ENCODE measurements around the gene AKAP5. TPM values are rescaled to one million over a fixed set of nuclear protein-coding genes. Genes with fewer than 3 reads are reported as not detected.

The AKAP5 gene
- total RNA-seq, 1 experiment from 2014 or later: 1.3 TPM

DNA sequence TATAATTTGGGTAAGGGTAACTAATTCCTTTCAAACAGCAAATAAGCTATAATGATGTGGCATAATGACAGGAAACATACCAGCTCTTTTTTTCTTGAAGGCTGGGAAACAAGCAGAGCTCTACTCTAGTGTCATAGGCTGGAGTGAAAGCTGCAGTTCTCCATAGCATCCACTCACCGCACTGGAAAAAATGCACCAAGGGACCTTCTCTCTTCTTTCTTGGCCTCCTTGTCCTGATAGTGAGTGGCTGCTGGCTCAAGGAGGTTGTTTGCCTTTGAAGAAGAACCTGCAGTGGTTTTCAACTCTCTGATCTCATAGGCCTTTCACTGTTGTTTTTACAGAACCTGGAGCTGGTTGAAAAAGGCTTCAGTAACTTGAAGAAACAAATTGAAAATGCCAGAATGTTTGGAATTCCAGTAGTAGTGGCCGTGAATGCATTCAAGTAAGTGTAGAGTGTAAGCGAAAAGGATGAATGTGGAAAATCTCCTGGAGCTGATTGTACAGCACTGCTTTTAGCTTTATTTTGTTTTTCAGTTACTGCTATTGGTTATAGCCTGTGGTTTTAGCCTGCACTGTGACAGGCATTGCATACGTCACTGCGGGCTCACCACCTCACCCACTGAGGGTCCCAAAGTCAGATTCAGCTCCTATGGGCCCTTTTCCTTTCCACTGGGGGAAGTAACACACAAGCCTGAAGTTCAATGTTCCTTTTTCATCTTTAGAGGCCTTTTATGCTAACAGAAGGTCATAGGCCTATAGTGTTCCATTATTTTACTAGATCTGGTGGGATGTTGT, 17.2 kb upstream of the AKAP5 start:
- no peak for DNase-seq (ENCODE audit: low read depth)
- in situ Hi-C loops (cut with HindIII; ENCODE audit: low pct_unique_long_range_greater_than_20kb, low sequenced_read_pairs): no loop called here

DNA sequence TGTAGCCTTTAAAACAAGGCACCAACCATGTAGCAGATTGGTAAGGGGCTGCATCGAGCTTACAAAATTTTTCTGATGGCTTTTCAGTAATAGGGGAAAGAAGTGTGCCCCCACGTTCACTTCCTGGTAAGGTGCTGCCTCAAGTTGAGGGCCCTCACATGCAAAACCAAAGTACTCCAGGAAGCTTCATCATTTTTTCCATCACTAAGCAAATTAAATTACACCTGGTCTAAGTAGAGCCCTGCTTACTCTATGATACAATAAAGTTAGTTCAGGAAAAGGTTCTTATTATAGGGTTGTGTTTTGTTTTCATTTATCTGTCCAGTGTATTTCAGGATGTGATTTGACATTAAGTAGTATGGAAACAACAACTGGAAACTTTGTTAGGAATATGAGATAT, 15.0 kb upstream of the AKAP5 start:
- in situ Hi-C loops (cut with HindIII; ENCODE audit: low pct_unique_long_range_greater_than_20kb, low sequenced_read_pairs): no loop called here
- no peak for DNase-seq (ENCODE audit: low read depth)

DNA sequence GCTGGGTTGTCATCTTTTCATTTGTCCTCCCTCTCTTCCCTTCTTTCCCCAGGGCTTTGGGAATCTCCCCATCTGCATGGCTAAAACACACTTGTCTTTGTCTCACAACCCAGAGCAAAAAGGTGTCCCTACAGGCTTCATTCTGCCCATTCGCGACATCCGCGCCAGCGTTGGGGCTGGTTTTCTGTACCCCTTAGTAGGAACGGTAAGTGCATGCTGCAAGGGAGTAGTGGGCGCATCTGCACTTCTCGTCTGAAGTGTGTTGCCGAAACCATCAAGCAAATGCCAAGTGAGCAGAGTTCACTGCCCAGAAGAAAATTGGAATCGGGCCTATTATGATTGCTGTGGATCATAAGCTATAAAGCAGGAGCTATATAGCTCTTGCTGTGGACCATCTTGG, 10.6 kb upstream of the AKAP5 start:
- in situ Hi-C loops (cut with HindIII; ENCODE audit: low pct_unique_long_range_greater_than_20kb, low sequenced_read_pairs): no loop called here
- DNase-seq (ENCODE audit: low read depth): no peak

DNA sequence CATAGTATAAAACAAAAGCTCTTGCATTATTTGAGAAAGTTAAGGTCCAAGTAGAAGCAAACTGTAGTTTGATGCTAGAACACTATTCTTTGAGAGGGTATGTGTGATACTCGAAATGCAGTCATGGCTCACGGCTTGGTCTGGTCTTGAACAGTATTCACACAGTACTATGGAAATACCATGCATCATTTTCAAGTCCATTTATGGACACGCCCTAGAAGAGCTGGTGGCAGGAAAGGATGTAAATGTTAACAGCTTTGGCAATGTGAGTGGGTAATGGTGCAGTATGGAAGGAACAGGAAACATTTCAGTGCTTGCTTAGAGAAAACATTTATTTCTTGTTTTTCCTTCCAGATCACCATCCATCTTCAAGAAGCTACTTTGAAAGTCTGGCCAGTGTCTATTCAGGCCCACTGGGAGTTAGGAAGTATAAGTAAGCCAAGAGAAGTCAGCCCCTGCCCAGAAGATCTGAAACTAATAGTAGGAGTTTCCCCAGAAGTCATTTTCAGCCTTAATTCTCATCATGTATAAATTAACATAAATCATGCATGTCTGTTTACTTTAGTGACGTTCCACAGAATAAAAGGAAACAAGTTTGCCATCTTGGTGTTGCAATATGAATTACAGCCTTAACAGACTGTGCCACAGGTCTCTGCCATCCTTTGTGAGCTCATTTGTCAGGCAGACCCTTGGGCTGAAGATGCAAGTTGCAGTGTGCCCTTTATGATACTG, 5.7 kb upstream of the AKAP5 start:
- DNase-seq (ENCODE audit: low read depth): no peak
- in situ Hi-C loops (cut with HindIII; ENCODE audit: low pct_unique_long_range_greater_than_20kb, low sequenced_read_pairs): no loop called here

DNA sequence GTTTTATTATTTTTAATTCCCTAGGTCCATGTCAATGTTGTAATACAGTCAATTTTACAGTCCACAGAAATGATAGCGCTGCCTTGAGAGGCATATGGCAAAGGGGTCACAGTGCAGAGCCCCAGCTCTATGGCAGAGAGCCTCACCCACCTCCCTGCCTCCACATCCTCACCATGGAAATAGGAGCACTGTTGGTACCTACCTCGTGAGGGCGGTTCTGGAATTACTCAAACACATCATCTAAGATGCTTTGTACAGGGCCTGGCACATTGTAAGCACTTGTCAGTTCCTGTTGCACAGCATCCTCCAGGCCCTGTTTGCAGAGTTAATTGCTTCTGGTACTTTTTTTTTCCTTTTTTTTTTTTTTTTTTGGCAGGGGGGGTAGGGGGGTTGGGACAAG, 4.1 kb upstream of the AKAP5 start:
- DNase-seq (ENCODE audit: low read depth): no peak
- in situ Hi-C loops (cut with HindIII; ENCODE audit: low pct_unique_long_range_greater_than_20kb, low sequenced_read_pairs): no loop called here

DNA sequence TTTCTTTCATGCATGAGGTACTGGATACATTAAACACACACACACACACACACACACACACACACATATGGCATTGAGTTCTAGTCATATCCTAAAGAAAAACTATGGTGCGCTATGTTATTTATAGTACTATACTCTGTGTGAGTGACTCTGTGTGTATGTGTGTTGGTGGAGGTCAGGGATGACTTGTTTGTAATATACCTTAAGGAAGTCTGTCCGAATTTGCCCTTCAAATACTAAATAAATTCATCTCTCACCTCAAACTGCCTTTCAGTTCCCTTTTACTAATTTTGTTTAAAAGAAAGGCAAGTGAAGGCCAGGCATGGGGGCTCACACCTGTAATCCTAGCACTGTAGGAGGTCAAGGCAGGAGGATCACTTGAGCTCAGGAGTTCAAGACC, 2.1 kb upstream of the AKAP5 start:
- no peak for DNase-seq (ENCODE audit: low read depth)
- in situ Hi-C loops (cut with HindIII; ENCODE audit: low pct_unique_long_range_greater_than_20kb, low sequenced_read_pairs): no loop called here

DNA sequence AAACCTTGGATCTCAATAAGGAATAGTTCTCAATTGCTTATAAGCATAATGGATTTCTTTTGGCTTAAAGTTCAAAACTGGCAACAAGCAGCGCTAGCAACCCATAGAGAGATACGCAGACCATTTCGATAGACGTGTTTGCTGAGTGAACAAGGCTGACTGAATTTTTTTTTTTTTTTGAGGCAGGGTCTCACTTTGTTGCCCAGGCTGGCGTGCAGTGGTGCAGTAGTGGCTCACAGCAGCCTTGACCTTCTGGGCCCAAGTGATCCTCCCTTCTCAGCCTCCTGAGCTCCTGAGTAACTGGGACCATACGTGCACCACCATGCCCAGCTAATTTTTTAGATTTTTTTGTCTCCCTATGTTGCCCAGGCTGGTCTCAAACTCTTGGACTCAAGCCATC, 1.4 kb upstream of the AKAP5 start:
- no peak for DNase-seq (ENCODE audit: low read depth)
- in situ Hi-C loops (cut with HindIII; ENCODE audit: low pct_unique_long_range_greater_than_20kb, low sequenced_read_pairs): no loop called here

DNA sequence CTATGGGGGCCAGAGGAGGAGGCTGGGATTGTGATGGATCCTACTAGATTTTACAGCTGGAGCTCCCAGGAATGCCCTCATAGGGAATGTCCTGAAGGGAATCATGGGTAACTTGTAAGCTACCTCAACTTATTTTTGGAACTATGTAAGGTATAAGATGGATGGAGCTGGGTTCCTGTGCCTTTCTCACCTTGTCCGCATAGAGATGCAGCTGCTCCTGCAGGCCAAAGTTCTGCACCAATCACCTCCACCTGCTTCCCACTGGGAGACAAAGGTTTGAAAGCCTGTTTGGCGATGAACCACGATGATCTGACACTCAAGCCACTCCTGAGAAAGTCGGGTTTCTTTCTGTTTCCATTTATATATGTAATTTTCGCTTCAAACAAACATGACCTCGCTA, 648 bp upstream of the AKAP5 start:
- in situ Hi-C loops (cut with HindIII; ENCODE audit: low pct_unique_long_range_greater_than_20kb, low sequenced_read_pairs): no loop called here
- DNase-seq (ENCODE audit: low read depth): no peak

DNA sequence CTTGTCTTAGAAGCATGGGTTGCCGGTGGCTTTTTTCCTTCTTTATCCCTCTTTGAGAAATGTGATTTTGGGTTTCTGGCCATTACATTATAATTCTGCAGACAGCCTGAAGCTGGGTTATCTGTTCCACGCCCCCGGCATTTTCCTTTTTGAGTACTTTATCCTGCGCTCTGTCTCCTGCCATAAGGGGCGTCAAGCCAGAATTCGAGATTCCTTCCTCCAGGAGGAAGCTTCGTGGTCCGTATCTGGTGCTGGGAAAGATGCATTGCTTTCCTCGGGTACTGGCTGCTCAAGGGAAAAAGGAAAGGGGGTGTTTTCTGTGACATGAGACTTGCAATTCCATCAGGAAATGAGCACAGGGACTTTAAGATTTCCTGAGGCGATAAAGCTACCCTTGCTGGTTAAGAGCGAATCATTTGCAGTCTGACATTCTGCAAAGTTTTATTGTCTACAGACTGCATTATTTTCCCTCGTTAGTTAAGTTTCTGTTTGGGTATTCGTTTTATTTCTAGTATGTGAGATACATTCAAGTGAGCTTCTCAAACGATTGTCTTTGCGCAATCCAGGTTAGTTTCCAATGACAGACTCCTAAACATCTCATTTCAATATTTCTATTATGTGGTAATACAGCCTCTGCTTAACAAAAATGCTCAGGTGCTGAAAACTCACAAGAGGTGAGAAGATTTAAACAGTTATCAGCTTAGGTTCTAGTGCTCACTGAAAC, 694 bp downstream of the AKAP5 start:
- DNase-seq (ENCODE audit: low read depth): peak; percentile 17
- in situ Hi-C loops (cut with HindIII; ENCODE audit: low pct_unique_long_range_greater_than_20kb, low sequenced_read_pairs): no loop called here

DNA sequence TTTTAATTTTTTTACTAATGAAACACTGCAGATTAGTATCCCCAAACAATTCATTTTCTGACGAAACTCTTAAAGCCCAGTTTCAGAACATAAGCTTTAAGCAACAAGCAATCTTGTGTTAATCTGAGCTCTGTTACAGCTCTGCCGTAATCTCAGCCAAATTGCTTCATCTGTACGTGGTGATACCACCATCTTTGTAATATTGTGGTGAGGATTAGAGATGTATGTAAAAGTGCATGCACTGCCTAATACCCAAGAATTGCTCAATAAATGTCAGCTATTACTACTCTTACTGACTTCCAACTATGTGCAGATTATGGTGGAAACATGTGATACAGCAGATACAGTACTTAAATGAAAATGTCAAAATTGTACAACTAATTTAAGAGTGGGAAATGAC, 1.8 kb downstream of the AKAP5 start:
- no peak for DNase-seq (ENCODE audit: low read depth)
- in situ Hi-C loops (cut with HindIII; ENCODE audit: low pct_unique_long_range_greater_than_20kb, low sequenced_read_pairs): no loop called here

DNA sequence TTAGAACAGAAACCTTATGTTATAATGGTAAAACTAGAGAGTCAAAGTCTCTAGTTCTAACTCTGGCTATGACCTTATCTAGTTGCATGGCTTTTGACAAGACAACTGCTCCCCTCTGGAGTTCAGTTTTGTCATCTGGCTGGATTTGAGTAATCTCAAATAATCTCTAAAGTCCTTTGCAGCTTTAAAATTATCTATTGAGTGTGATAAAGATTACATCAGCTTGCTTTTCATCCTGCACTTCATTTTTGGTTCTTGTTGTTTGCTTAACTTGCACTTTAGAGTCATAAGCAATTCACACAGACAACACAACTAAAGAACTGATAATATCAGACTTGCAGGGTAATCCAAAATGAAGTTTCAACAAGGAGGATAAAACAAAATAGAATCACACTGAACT, 2.3 kb downstream of the AKAP5 start:
- no peak for DNase-seq (ENCODE audit: low read depth)
- in situ Hi-C loops (cut with HindIII; ENCODE audit: low pct_unique_long_range_greater_than_20kb, low sequenced_read_pairs): no loop called here

DNA sequence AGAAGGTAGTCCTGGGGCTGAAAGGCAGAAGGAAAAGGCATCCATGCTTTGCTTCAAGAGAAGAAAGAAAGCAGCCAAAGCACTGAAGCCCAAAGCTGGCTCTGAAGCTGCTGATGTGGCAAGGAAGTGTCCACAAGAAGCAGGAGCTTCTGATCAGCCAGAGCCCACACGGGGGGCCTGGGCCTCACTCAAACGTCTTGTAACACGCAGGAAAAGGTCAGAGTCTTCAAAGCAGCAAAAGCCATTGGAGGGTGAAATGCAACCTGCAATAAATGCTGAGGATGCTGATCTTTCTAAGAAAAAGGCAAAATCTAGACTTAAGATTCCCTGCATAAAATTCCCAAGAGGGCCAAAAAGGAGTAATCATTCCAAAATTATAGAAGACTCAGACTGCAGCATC, 3.2 kb downstream of the AKAP5 start:
- in situ Hi-C loops (cut with HindIII; ENCODE audit: low pct_unique_long_range_greater_than_20kb, low sequenced_read_pairs): no loop called here
- DNase-seq (ENCODE audit: low read depth): no peak

DNA sequence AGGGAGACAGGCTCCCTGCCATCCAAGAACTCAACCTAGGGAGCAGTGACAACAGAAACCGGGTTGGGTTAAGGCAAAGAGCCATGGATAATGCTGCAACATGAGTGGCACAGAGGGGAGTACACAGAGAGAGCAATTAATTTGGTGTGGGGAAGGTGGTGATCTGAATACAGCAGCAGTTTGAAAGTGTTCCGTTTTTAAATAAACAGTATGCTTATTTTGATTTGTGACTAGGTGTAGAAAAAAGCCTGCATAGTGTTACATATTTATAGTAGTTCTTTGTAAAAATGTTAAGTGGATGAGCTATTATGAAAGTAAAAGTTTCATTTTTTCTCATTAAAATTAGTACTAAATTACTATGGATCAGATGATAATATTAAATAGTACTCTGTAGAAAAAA, 8.7 kb downstream of the AKAP5 start:
- DNase-seq (ENCODE audit: low read depth): no peak
- in situ Hi-C loops (cut with HindIII; ENCODE audit: low pct_unique_long_range_greater_than_20kb, low sequenced_read_pairs): no loop called here

DNA sequence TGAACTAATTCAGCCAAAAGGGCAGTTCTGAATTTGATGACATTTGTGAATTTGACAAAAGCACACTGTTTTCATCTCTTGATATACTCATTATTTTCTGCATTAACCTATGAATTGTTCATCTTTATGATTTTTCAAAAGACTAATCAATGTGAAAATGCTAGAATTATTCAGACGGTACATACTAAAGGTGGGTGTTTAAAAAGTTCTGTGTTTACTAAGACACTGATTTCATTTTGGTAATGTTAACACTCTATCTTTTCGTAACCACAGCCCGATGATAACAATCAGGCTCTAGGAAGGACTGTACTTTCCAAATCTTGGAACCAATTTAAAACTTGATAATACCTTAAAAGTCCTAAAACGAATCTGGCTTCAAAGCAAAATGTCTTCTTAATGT, 9.4 kb downstream of the AKAP5 start:
- in situ Hi-C loops (cut with HindIII; ENCODE audit: low pct_unique_long_range_greater_than_20kb, low sequenced_read_pairs): no loop called here
- no peak for DNase-seq (ENCODE audit: low read depth)

DNA sequence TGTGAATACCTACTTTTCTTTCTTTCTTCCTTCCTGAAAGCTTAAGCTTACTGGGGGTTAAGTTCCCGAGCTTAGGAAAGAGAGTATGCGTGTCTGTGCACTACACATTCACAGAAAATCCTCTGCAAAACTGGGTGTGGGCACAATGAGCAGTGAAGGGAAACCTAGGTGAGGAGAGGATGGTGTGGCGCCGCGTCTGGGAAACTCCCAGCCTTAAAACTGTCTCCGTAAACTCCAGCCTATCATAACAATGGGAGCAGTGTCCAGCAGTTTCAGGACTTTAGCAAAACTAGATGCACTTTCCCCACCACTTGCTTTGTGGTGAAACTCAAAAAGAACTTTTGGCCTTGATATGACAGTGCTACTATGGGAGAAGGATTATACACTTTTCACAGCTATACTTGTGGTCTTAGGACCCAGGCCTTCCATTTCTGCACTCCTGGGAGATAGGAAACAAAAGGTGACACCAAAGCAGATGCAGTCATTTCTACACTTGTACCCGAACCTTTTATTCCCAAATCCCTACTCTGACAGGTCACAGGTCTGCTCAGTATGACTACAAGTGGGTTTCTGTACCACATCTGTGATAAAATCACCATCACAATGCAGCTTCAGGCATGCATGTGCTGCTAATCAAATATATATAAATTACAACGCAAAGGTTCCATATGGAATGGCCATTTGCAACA, 10.4 kb downstream of the AKAP5 start:
- DNase-seq (ENCODE audit: low read depth): peak; percentile 52
- in situ Hi-C loops (cut with HindIII; ENCODE audit: low pct_unique_long_range_greater_than_20kb, low sequenced_read_pairs): no loop called here

DNA sequence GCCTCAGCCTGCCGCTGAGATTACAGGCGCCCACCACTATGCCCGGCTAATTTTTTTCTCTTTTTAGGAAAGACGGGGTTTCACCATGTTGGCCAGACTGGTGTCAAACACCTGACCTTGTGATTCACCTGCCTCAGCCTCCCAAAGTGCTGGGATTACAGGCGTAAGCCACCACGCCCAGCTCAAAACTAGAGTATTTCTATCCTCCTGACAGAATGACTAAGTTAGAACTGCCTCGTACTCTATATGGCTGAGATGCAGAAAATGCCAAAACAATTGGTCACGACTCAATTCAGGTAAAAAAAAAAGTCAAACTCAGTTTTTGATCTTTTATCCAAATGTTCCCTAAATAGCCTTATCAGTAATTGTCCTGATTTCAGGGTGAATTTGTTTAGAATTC, 11.1 kb downstream of the AKAP5 start:
- no peak for DNase-seq (ENCODE audit: low read depth)
- in situ Hi-C loops (cut with HindIII; ENCODE audit: low pct_unique_long_range_greater_than_20kb, low sequenced_read_pairs): no loop called here

DNA sequence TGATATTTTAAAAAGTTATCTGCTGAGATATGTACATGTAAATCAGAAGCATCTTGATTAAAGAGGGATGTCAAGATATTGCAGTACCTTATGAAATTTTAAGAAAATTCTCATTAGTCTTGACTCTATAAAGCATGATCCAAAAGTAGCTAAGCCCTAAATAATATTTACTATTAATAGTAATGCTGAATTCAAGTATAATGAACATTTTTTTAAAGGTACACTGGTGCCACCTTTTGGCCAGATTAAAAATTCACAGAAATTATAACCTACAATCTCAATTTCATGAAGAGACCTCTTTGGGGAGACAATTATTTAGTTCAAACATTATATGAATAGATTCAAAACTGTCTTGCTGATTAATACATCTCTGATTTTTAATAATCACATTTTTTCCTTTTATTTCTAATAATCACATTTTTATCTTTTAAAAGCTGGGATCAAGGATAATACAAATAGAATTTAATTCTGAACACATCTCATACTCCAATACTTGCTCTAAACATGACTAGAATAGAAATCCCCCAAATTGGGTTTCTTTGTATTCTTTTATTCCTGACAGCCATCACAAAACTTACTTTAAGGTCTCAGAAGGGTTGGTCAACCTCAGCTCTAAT, 13.4 kb downstream of the AKAP5 start:
- in situ Hi-C loops (cut with HindIII; ENCODE audit: low pct_unique_long_range_greater_than_20kb, low sequenced_read_pairs): no loop called here
- DNase-seq (ENCODE audit: low read depth): no peak

DNA sequence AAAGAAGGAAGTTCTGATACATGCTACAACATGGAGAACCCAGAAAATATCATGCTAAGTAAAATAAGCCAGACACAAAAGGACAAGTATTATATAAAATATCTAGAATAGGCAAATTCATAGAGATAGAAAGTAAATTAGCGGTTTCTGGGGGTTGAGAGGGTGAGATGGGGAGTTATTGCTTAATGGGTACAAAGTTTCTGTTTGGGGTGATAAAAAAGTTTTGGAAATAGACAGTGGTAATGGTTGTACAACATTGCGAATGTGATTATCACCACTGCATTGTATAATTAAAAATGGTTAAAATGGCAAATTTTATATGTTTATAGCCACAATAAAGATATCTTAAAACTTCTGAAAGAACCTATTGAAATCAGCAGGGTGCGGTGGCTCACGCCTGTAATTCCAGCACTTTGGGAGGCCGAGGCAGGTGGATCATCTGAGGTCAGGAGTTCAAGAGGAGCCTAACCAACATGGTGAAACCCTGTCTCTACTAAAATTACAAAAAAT, 23.3 kb downstream of the AKAP5 start:
- no peak for DNase-seq (ENCODE audit: low read depth)
- in situ Hi-C loops (cut with HindIII; ENCODE audit: low pct_unique_long_range_greater_than_20kb, low sequenced_read_pairs): no loop called here

All from Caki2 (cell line).